ENCODE data around the gene KCNQ1.

The KCNQ1 gene

GRCh38 chr11:2719831-2720590 lies 275.2 kb downstream of the KCNQ1 start:
- no peak for TF ChIP-seq POLR2AphosphoS5 (IDR thresholded peaks at IDR 0.05; ENCODE audit: low read depth, low read length)
- no peak for TF ChIP-seq TAF1 (IDR thresholded peaks at IDR 0.05; ENCODE audit: low read depth, low read length)
- TF ChIP-seq POU2F2 (IDR thresholded peaks at IDR 0.05; ENCODE audit: low read depth, low read length), result no peak
- no peak for TF ChIP-seq POLR2A (IDR thresholded peaks at IDR 0.05; ENCODE audit: low read depth, low read length)
- no peak for TF ChIP-seq SPI1 (IDR thresholded peaks at IDR 0.05; ENCODE audit: low read depth, low read length)
- no peak for TF ChIP-seq PAX5 (IDR thresholded peaks at IDR 0.05; ENCODE audit: insufficient read depth, low read length, severe bottlenecking)
- FAIRE-seq (no peak), DNase-seq (ENCODE audit: insufficient read length, low spot score) (no peak)

- TF ChIP-seq TAF1 (IDR thresholded peaks at IDR 0.05; ENCODE audit: low read depth, low read length) (no peak), SPI1 (IDR thresholded peaks at IDR 0.05; ENCODE audit: low read depth, low read length) (no peak), POU2F2 (IDR thresholded peaks at IDR 0.05; ENCODE audit: low read depth, low read length) (no peak), POLR2A (IDR thresholded peaks at IDR 0.05; ENCODE audit: low read depth, low read length) (no peak), PAX5 (IDR thresholded peaks at IDR 0.05; ENCODE audit: insufficient read depth, low read length, severe bottlenecking) (no peak), POLR2AphosphoS5 (IDR thresholded peaks at IDR 0.05; ENCODE audit: low read depth, low read length) (no peak)
- FAIRE-seq, result no peak
- DNase-seq (ENCODE audit: insufficient read length, low spot score), result no peak
These were observed 276.6 kb downstream of the KCNQ1 start for GRCh38 chr11:2721210-2721916.

- FAIRE-seq (no peak), DNase-seq (ENCODE audit: insufficient read length, low spot score) (no peak)
- TF ChIP-seq PAX5 (IDR thresholded peaks at IDR 0.05; ENCODE audit: insufficient read depth, low read length, severe bottlenecking), result no peak
- no peak for TF ChIP-seq POU2F2 (IDR thresholded peaks at IDR 0.05; ENCODE audit: low read depth, low read length)
- no peak for TF ChIP-seq TAF1 (IDR thresholded peaks at IDR 0.05; ENCODE audit: low read depth, low read length)
- TF ChIP-seq POLR2AphosphoS5 (IDR thresholded peaks at IDR 0.05; ENCODE audit: low read depth, low read length), result no peak
- no peak for TF ChIP-seq POLR2A (IDR thresholded peaks at IDR 0.05; ENCODE audit: low read depth, low read length)
- no peak for TF ChIP-seq SPI1 (IDR thresholded peaks at IDR 0.05; ENCODE audit: low read depth, low read length)
These were observed 278.1 kb downstream of the KCNQ1 start for GRCh38 chr11:2722955-2723354.

- FAIRE-seq, result no peak
- no peak for DNase-seq (ENCODE audit: insufficient read length, low spot score)
- no peak for TF ChIP-seq PAX5 (IDR thresholded peaks at IDR 0.05; ENCODE audit: insufficient read depth, low read length, severe bottlenecking)
- no peak for TF ChIP-seq POU2F2 (IDR thresholded peaks at IDR 0.05; ENCODE audit: low read depth, low read length)
- TF ChIP-seq TAF1 (IDR thresholded peaks at IDR 0.05; ENCODE audit: low read depth, low read length), result no peak
These were observed 279.3 kb downstream of the KCNQ1 start for GRCh38 chr11:2724104-2724503.

- no peak for DNase-seq (ENCODE audit: insufficient read length, low spot score)
- no peak for TF ChIP-seq PAX5 (IDR thresholded peaks at IDR 0.05; ENCODE audit: insufficient read depth, low read length, severe bottlenecking)
- TF ChIP-seq TAF1 (IDR thresholded peaks at IDR 0.05; ENCODE audit: low read depth, low read length), result no peak
- TF ChIP-seq SPI1 (IDR thresholded peaks at IDR 0.05; ENCODE audit: low read depth, low read length), result no peak
- TF ChIP-seq POLR2A (IDR thresholded peaks at IDR 0.05; ENCODE audit: low read depth, low read length), result no peak
- no peak for TF ChIP-seq POLR2AphosphoS5 (IDR thresholded peaks at IDR 0.05; ENCODE audit: low read depth, low read length)
- TF ChIP-seq POU2F2 (IDR thresholded peaks at IDR 0.05; ENCODE audit: low read depth, low read length), result no peak
- FAIRE-seq, result no peak
These were observed 280.0 kb downstream of the KCNQ1 start for GRCh38 chr11:2724653-2725367.

GRCh38 chr11:2725368-2726300 lies 280.8 kb downstream of the KCNQ1 start:
- DNase-seq (ENCODE audit: insufficient read length, low spot score), result no peak
- no peak for FAIRE-seq
- TF ChIP-seq POLR2A (IDR thresholded peaks at IDR 0.05; ENCODE audit: low read depth, low read length) (no peak), PAX5 (IDR thresholded peaks at IDR 0.05; ENCODE audit: insufficient read depth, low read length, severe bottlenecking) (no peak), TAF1 (IDR thresholded peaks at IDR 0.05; ENCODE audit: low read depth, low read length) (no peak), POU2F2 (IDR thresholded peaks at IDR 0.05; ENCODE audit: low read depth, low read length) (no peak), SPI1 (IDR thresholded peaks at IDR 0.05; ENCODE audit: low read depth, low read length) (no peak), POLR2AphosphoS5 (IDR thresholded peaks at IDR 0.05; ENCODE audit: low read depth, low read length) (no peak)

GRCh38 chr11:2726964-2727363 lies 282.2 kb downstream of the KCNQ1 start:
- FAIRE-seq (no peak), DNase-seq (ENCODE audit: insufficient read length, low spot score) (no peak)
- TF ChIP-seq POLR2A (IDR thresholded peaks at IDR 0.05; ENCODE audit: low read depth, low read length) (no peak), POU2F2 (IDR thresholded peaks at IDR 0.05; ENCODE audit: low read depth, low read length) (no peak), SPI1 (IDR thresholded peaks at IDR 0.05; ENCODE audit: low read depth, low read length) (no peak), POLR2AphosphoS5 (IDR thresholded peaks at IDR 0.05; ENCODE audit: low read depth, low read length) (no peak), PAX5 (IDR thresholded peaks at IDR 0.05; ENCODE audit: insufficient read depth, low read length, severe bottlenecking) (no peak), TAF1 (IDR thresholded peaks at IDR 0.05; ENCODE audit: low read depth, low read length) (no peak)

GRCh38 chr11:2728128-2728662 lies 283.4 kb downstream of the KCNQ1 start:
- TF ChIP-seq PAX5 (IDR thresholded peaks at IDR 0.05; ENCODE audit: insufficient read depth, low read length, severe bottlenecking) (no peak), POU2F2 (IDR thresholded peaks at IDR 0.05; ENCODE audit: low read depth, low read length) (no peak), TAF1 (IDR thresholded peaks at IDR 0.05; ENCODE audit: low read depth, low read length) (no peak), POLR2AphosphoS5 (IDR thresholded peaks at IDR 0.05; ENCODE audit: low read depth, low read length) (no peak), SPI1 (IDR thresholded peaks at IDR 0.05; ENCODE audit: low read depth, low read length) (no peak), POLR2A (IDR thresholded peaks at IDR 0.05; ENCODE audit: low read depth, low read length) (no peak)
- DNase-seq (ENCODE audit: insufficient read length, low spot score) (no peak), FAIRE-seq (no peak)

All from GM12891 (cell line).